ENCODE results near the gene C1QA. TPM values are rescaled to one million over a fixed set of nuclear protein-coding genes. Genes with fewer than 3 reads are reported as not detected.

Gene C1QA
- total RNA-seq, 1 donor from 2014 or later: not detected

DNA sequence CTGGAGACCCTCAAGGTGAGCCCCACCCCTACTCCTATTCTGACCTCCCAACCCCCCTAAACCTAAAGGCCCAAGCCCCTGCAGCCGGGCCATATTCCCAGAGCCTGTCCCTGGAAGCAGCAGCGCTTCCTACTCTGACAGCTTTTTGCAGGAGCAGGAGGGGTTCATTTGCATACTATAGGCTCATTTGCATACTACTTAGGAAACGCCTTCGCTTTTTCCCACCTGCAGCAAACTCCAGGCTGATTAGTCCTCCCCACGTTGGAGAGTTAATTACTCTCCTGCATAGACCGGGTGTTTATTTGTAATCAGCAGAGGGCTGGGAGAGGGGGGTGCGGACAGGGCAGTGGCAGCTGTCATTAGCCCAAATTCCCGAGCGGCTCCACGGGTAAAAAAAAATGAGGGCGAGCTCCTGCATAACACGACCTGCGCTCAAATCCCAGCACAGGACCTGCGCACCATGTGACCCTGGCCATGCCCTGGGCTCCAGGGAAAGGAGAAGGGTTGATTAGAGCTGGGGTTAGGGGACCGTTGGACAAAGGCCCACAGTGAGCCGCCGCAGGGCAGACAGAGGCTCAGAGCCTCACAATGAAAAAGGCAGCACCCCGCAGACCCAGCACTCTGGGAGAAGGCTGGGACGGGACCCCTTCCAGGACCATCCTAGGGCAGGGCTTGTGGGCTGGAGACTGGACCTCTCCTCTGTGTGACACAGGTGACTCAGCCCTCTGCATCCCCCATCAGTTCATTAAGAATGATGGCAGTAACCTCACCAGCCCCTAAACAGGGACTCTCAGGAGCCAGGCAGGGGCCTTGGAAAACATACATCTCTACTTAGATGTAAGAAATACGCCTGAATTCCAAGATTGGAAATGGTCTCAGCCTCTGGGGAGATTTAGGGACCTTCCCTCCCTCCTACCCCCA, 9.9 kb upstream of the C1QA start:
- Mint-ChIP-seq H3K4me1 (ENCODE audit: low read depth) (no peaks in the 10 kb centered on the region), H3K27ac (ENCODE audit: unreplicated experiment) (no peak overlapping the region), H3K4me3 (ENCODE audit: unreplicated experiment) (no peak overlapping the region)

DNA sequence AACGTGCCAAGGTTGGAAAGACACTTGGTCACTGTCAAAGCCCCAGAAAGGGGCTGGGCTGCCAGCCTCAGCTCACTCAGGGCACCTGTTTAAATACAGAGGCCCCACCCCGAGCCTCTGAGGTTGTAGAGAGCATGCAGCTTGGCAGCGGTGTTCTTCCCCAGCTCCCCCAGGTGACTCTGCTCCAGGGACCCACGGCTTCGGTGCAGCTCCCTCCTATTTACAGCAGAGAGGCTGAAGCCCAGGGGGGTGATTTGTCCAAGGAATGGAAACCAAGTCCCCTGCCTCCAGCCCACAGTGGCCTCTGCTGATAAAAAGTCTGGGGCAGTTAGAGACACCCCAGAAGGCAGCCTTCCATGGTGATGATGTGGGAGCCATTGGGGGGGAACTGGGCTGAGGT, 9.1 kb upstream of the C1QA start:
- no peaks in the 10 kb centered on the region for H3K4me1 Mint-ChIP-seq (ENCODE audit: low read depth)
- no peak overlapping the region for H3K4me3 Mint-ChIP-seq (ENCODE audit: unreplicated experiment)
- peaks cover 66% of the 10 kb centered on the region for H3K27me3 Mint-ChIP-seq (ENCODE audit: low read depth)
- DNase-seq (ENCODE audit: low spot score): no peak
- H3K27ac Mint-ChIP-seq (ENCODE audit: unreplicated experiment): no peak overlapping the region
- TF ChIP-seq, protein P1, sequence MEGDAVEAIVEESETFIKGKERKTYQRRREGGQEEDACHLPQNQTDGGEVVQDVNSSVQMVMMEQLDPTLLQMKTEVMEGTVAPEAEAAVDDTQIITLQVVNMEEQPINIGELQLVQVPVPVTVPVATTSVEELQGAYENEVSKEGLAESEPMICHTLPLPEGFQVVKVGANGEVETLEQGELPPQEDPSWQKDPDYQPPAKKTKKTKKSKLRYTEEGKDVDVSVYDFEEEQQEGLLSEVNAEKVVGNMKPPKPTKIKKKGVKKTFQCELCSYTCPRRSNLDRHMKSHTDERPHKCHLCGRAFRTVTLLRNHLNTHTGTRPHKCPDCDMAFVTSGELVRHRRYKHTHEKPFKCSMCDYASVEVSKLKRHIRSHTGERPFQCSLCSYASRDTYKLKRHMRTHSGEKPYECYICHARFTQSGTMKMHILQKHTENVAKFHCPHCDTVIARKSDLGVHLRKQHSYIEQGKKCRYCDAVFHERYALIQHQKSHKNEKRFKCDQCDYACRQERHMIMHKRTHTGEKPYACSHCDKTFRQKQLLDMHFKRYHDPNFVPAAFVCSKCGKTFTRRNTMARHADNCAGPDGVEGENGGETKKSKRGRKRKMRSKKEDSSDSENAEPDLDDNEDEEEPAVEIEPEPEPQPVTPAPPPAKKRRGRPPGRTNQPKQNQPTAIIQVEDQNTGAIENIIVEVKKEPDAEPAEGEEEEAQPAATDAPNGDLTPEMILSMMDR (IDR thresholded peaks at IDR 0.05): no peak
- no peaks in the 10 kb centered on the region for H3K36me3 Mint-ChIP-seq (ENCODE audit: low read depth)
- H3K9me3 Mint-ChIP-seq (ENCODE audit: low read depth): no peaks in the 10 kb centered on the region

More for the DNA sequence above, 9.9 kb upstream of the C1QA start:
- no peak for DNase-seq (ENCODE audit: low spot score)
- TF ChIP-seq, protein P1 (IDR thresholded peaks at IDR 0.05): no peak
- H3K9me3 Mint-ChIP-seq (ENCODE audit: low read depth): no peaks in the 10 kb centered on the region
- no peaks in the 10 kb centered on the region for H3K36me3 Mint-ChIP-seq (ENCODE audit: low read depth)
- peaks cover 62% of the 10 kb centered on the region for H3K27me3 Mint-ChIP-seq (ENCODE audit: low read depth)

DNA sequence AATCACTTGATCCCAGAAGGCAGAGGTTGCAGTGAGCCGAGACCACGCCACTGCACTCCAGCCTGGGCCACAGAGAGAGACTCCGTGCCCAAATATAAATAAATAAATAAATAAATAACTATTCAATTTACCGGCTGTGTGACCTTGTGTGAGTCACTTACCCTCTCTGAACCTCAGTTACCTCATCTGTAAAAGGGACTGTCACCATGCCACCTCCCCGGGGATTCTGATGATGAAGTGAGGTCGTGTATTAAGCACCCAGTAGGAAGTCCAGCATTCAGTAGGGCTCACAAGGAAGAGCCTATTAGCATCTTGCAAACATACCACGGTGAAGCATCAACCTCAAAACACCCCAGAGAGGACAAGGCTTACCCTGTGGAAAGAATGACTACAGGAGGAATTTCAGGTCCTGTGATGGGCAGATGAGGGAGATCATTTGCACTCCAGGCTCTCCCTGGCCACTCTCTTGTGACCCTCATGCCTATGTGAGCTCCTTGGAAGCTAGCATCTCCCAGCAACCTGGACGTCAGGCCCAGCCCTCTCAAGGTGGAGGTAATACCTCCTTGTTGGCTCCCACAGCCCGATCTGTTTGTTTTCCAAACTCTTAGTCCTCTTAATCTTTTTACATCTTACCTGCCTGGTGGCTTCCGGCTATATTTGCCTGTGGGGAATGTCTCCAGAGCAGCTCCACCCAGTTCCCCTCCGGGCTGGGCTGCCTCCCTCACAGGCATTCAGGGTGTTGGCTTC, 7.6 kb upstream of the C1QA start:
- H3K36me3 Mint-ChIP-seq (ENCODE audit: low read depth): peaks cover 2% of the 10 kb centered on the region
- peaks cover 74% of the 10 kb centered on the region for H3K27me3 Mint-ChIP-seq (ENCODE audit: low read depth)
- no peak for DNase-seq (ENCODE audit: low spot score)
- no peak overlapping the region for H3K27ac Mint-ChIP-seq (ENCODE audit: unreplicated experiment)
- H3K4me3 Mint-ChIP-seq (ENCODE audit: unreplicated experiment): no peak overlapping the region
- H3K9me3 Mint-ChIP-seq (ENCODE audit: low read depth): no peaks in the 10 kb centered on the region
- TF ChIP-seq, protein P1 (IDR thresholded peaks at IDR 0.05): no peak
- no peaks in the 10 kb centered on the region for H3K4me1 Mint-ChIP-seq (ENCODE audit: low read depth)

DNA sequence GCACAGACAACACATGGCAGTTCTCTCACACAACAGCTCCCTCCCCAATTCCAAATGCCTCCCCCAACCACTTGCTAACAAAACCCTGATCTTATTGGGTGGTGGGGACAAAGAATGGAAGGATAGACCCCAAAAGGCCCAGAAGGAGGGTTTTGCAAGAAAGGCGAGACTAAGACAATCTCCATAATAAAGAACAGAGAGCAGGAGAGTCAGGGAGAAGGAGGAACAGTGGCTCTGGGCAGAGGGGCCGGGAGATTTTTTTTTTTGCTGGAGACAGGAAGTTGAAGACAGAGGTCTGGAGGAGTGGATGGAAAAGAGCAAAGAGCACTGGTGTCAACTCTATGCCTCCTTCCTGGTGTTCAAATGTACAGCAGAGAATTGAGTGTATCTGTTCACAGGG, 6.5 kb upstream of the C1QA start:
- Mint-ChIP-seq H3K36me3 (ENCODE audit: low read depth) (peaks cover 2% of the 10 kb centered on the region), H3K27me3 (ENCODE audit: low read depth) (peaks cover 67% of the 10 kb centered on the region), H3K9me3 (ENCODE audit: low read depth) (no peaks in the 10 kb centered on the region), H3K4me3 (ENCODE audit: unreplicated experiment) (no peak overlapping the region), H3K4me1 (ENCODE audit: low read depth) (no peaks in the 10 kb centered on the region), H3K27ac (ENCODE audit: unreplicated experiment) (no peak overlapping the region)
- no peak for DNase-seq (ENCODE audit: low spot score)
- TF ChIP-seq, protein P1 (IDR thresholded peaks at IDR 0.05): no peak

DNA sequence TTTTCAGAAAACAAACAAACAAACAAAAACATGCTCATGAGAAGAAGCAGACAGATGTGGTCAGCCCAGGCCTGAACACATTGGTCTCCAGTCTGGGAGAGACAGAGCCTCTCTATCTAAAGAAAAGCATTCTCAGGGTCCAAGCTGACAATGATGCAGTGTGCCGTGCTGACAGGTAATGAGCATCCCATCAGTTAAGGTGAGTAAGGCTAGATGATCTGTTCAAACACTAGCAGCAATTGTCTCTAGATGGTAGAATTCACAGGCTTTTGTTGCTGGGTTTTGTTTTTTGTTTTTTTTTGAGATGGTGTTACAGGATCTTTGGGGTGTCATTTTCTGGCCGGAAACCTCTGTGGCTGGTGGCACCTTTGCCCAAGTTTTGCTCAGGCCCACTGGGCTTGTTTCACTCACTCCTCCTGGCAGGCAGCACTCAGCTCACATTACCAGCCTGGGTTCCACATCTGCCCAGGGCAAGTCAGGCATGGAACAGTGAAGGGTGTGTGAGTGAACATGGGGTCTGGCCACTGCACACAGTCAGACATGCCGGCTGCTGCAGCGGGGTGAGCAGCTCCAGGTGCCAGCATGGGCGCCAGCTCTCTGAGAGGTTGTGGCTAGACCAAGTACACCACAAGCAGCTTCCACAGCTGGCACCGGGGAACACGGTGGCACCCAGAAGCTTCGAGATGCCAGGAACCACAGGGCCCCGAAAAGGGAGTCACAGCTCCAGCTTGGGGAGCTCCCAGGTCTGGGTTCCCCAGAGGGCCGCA, 2.5 kb upstream of the C1QA start:
- TF ChIP-seq, protein P1 (IDR thresholded peaks at IDR 0.05): no peak
- Mint-ChIP-seq H3K27me3 (ENCODE audit: low read depth) (peaks cover 53% of the 10 kb centered on the region), H3K27ac (ENCODE audit: unreplicated experiment) (no peak overlapping the region), H3K4me1 (ENCODE audit: low read depth) (no peaks in the 10 kb centered on the region), H3K9me3 (ENCODE audit: low read depth) (no peaks in the 10 kb centered on the region), H3K4me3 (ENCODE audit: unreplicated experiment) (no peak overlapping the region), H3K36me3 (ENCODE audit: low read depth) (peaks cover 2% of the 10 kb centered on the region)
- no peak for DNase-seq (ENCODE audit: low spot score)
